ENCODE results near the gene SYTL5. TPM values are rescaled to one million over a fixed set of nuclear protein-coding genes. Genes with fewer than 3 reads are reported as not detected.

SYTL5 gene
- total RNA-seq, 1 donor from 2014 or later, result 0.06 TPM

DNA sequence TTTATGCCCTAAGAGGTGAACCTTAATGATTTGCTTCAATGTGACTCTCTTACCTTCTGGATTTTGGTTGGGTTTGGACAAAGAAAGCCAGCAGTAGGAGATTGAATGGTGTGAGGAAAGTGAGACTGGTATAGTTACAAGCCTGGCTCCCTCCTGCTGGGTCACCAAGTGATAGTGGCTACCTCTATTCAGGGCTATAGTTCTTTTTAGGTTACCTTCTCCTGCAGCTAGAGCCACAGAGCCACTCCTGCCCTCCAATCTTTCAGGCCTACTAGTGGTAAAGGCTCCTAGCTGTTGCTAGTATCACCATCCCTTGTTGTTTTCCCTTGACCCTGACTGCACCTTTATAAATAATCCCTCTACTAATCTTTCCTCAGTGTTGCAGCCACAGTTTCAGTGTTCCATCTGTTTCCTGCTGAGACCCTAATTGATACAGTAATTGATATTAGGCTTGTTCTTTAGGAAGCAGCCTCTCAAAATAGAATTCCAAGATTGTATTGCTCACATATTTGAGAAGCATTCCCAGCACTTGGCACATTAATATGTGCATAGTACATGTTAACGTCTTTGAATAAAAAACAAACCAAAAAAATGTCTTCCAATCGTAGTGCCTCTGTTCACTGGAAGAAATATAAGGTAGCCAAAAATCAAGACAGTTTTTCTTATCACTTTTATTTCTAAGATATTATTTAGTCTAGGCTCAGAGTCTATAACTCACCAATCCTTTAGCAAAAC is 132.0 kb downstream of the SYTL5 start:
- no peak for DNase-seq (ENCODE audit: low spot score)

DNA sequence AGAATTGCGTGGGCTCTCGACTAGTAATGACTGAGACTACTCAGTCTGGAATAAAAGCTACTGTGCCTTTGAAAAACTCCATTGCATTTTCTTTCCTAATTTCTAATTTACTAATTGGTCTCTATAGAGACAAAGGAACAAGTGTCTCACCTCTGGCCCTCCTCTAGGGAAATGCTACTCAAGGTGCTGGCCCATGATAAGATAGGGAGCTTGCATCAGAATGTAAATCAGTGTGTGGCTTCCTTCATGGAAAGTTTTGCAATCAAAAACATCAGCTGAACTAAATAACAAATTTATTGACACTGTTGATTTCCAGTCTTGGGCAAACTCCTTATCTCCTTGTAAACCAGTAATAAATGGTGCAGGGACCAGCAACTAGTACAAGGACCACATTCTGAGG is 132.5 kb downstream of the SYTL5 start:
- DNase-seq (ENCODE audit: low spot score), result no peak

DNA sequence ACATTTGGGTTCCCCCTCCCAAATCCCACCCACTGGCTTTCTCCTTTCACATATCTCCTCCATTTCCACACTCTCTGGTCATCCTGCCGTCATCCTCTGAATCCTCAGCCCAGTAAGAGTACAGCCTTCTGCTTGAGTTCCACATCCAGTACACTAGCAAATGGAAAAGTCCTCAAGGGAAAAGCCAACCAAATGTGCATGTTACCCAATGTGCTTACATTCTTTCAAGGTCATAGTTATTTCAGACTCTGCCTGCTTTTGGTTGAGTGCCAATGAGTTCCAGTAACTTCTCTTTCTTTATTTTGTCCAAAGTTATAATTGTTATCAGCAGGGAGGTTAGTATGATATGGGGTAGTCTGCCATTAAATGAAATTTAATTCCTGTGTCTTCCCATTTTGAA is 136.3 kb downstream of the SYTL5 start:
- no peak for DNase-seq (ENCODE audit: low spot score)

DNA sequence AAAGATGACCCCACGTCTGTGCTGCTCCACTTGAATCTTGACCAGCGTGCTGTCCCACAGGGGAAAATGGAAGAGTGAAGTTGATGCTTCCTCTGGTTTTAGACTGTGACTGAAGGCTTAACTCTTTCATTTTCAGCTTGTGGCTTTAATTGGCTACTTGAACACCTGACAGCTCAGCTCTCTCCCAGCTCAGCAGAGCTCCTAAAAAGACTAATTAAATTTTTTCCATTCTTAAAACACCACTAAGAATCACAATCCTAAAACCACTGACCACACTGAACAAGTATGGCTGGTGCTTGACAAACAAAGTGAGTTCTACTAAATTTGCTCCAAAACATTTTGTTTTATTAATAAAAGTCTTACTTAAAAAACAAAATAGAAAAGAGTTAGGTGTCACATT is 142.7 kb downstream of the SYTL5 start:
- no peak for DNase-seq (ENCODE audit: low spot score)

DNA sequence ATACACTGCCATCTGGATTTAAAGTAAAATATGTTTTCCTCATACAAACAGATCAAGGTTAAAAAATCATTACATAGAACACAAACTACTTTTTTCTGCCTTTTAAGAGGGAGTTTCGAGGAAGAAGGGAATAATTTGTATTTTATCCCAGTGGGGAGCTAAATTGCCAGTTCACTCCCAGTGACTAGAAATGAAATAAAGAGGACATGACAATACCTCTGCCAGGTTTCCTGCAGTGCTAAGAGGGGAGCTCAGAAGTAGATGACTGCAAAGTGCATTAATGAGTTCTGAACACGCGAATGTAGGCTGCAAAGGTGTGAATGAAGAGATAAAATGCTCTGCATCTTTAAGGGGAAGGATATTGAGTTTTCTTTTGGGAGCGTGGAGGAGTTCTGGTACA is 144.6 kb downstream of the SYTL5 start:
- DNase-seq (ENCODE audit: low spot score), result no peak

DNA sequence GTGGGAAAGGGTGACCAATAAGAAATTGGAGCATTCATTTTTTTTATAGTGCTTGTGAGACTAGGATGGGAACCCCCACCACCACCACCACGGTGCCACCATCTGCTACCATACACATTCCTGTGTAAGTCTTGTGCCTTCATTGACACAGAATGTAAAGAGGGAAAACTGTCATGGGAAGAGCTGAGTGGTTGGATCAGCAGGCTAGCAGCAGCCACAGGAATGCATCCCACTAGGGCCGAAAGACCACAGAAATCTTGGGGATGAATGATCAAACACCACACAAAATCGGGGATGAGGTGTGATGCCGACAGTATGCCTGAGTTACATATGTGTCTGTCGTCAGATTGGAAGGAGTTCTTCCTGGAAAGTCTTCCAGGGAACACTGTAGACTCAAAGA is 145.1 kb downstream of the SYTL5 start:
- no peak for DNase-seq (ENCODE audit: low spot score)

DNA sequence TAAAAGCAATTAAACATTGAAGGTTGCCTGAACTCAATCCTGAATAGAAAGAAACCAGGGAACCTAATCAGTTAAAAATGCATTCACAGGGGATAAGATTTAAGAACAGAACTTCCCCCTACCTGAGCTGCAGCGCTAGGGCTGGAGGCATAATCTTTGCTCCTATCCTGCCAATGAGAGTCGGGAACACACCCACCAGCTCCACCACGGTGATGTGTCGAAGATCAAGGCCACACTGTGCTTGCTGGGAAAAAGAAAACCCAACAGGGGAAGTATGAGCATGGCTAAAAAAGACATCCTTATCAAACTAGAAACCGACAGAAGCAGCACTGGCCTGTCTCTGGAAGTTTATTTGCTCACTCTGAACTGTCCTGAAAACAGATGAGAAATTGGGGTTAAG is 148.0 kb downstream of the SYTL5 start:
- no peak for DNase-seq (ENCODE audit: low spot score)

DNA sequence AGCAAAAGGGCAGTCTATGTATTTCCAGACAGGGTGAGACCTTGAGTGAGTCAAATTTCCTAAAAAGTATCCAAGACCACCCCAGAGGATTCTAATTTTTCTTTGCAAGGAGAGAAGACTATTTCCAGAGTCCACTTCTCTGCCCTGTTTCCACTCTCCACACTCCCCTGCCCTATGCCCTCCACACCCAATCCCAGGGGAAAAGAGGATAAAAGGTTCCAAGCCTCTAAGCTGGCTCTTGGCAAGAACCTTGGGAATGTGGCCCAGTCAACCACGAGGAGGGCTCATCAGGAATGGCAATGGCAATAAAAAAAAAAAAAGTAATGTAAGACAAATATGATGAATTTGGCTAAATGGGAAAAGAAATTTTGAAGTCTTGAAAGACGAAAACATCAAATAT is 148.5 kb downstream of the SYTL5 start:
- no peak for DNase-seq (ENCODE audit: low spot score)

DNA sequence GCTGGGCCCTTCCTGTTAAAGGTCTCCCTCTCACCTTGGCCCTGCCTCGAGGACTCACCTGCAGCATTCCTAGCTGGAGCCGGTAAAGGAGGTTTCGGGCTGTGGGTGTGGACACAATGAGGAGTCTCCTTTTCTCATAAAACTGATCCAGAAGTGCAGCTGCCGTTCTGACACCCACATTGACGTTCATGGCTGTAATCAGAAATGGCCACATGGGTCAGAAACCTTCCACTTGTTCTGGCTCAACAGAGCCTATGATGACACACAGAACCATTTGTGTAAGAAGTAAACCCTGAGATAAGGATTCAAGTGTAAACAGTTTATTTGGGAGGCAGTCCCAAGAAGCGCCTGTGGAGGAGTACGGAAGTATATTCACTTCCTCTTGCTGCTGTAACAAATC is 150.5 kb downstream of the SYTL5 start:
- no peak for DNase-seq (ENCODE audit: low spot score)

DNA sequence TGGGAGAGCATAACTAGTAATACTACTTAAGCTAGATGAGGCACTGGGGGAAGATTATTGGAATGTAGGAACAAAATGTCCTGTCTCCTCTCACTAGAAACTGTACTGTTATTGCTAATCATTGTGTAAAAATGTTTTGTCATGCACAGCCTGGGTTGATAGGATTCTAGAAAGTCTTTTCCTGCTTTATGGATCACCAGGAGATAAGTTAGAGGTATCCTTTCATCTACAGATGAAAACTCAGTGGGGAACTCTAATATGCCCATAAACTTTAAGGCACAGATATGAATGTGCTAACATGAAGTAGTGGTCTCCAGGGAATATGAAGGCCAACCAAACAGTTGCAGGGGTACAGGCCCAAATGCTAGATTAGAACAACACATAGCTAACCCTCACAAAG is 156.8 kb downstream of the SYTL5 start:
- DNase-seq (ENCODE audit: low spot score), result no peak

DNA sequence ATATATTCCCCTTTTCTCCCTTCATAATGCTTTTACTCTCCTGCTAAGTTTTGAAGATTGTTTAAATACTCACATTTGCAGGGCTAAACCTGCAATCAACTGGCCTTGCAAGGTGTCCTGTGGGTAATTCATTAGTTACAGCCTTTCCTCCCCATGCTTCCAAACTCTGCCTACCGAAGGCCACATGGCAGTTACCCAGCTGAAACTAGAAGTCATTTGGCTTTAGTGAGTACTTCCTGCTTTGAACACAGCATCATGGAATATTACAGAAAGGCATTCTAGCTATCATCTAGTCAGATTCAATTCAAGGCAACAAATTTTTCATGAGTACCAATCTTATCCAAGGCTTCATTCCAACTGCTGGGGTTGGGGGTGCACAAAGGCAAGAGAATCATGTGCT is 158.7 kb downstream of the SYTL5 start:
- DNase-seq (ENCODE audit: low spot score), result no peak

DNA sequence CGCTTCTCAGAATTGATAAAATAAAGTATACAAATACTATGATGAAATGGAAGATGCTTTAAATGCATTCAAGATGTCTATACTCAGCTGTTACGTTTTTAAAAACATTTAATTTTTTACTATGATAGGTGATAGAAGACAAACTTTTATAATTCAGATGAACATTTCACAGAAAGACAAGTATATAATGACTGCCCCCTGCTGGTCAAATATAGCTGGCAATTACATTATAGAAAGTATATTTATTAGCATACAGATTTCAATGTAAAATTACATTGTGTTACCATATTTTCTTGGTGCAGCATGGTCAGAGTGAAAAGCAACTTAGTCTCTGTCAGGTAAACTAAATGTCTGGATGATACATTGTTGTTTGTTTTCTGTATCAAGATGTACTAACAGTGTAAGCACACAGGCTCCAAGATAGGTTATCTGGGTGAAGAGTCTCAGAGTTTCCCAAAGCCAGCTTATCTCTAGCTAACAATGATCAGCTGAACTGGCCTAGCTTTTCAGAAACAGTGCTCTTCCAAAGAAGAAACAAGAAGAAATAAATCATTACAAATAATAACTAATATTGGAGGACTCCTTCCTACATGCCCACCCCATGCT is 160.2 kb downstream of the SYTL5 start:
- no peak for DNase-seq (ENCODE audit: low spot score)

DNA sequence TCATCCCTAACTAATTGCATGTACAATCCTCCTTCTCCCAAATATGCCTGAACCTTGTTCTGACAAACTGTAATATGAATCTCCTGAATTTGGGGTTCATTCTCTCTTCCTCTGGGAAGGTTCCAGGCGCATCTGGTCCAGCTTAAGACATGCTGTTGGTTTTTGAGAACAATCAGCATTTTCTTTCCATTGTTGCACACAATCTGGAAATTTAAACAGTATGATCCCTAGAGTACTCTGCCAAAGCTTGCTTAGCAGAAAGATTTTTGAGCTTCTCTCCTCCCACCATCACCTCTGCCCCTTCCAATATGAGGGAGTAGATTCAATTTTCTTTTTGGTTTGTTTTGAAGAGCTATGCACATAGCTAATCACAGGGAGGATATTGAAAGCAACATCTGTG is 164.2 kb downstream of the SYTL5 start:
- no peak for DNase-seq (ENCODE audit: low spot score)

DNA sequence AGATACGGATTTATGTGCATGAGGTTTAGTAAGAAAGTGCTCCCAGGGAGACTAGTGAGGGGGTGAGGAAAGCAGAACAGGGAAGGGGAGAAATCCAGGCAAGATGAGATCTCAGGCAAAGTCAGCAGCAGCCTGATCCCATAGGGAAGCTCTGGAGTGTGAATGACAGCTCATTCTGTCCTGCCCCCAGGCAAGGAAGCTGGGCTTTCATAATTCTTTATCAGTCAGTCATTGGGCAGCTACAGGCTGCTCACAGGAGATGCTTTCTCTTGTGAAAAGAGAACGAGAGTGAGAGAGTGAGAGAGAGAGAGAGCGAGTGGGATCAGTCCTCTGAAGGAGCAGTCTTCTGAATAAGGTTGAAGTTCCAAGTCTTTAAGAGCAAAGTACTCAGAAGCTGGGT is 166.2 kb downstream of the SYTL5 start:
- no peak for DNase-seq (ENCODE audit: low spot score)

DNA sequence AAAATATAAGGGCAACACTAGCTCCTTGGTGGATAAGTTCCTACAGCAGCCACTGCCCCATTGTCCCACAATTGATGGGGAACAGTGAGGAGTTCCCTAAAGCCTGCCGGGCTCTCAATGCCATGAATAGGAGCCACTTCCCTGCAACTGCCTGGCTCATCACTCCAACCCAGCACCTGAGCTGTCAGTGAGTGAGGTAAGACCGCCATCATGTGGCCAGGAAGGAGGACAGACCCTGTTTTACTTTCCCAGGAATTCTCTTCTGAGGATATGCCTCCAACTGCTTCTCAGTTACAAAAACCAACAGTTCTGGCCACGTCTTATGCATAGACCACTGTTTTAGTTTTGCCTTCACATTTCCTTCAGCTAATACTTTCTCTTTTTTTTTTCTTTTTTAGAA is 168.8 kb downstream of the SYTL5 start:
- DNase-seq (ENCODE audit: low spot score), result no peak

DNA sequence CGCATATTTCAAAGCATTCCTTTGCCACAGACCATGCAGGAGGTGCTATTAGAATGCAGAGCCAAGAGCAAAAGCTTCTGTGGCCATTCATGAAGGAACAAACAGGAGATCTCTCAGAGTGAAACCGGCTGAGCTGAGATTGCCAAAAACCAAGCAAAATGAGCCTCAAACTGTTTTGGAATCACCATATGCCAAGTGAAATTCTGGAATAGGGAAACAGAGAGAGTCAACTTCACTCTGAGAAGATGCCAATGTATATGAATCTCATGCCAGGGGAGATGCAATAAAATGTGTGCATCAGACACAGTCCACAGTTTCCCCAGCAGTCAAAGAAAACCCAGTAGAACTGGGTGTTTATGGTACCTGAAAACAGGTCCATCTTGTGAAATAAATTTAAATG is 172.0 kb downstream of the SYTL5 start:
- DNase-seq (ENCODE audit: low spot score), result no peak

Small RNAs within 50 kb of the gene (microRNA-seq; reads per million reads assigned to microRNA genes)
- not detected for gene MIR548AJ2 (ENCODE audit: borderline number of aligned reads)

Other genes with a start within 250 kb of the SYTL5 start
- 77.0 TPM for gene CYBB, start 226.5 kb upstream of the SYTL5 start, total RNA-seq
- 30.0 TPM for gene DYNLT3, start 159.0 kb upstream of the SYTL5 start, total RNA-seq
- gene SRPX, start 214.3 kb downstream of the SYTL5 start, total RNA-seq, result 410 TPM

Data from mesenteric fat pad (tissue), 1 donor.